Measurements from ENCODE around the gene PLCXD3. TPM values are rescaled to one million over a fixed set of nuclear protein-coding genes. Genes with fewer than 3 reads are reported as not detected.

Gene PLCXD3
- total RNA-seq, 2 experiments from 2014 or later: not detected

DNA sequence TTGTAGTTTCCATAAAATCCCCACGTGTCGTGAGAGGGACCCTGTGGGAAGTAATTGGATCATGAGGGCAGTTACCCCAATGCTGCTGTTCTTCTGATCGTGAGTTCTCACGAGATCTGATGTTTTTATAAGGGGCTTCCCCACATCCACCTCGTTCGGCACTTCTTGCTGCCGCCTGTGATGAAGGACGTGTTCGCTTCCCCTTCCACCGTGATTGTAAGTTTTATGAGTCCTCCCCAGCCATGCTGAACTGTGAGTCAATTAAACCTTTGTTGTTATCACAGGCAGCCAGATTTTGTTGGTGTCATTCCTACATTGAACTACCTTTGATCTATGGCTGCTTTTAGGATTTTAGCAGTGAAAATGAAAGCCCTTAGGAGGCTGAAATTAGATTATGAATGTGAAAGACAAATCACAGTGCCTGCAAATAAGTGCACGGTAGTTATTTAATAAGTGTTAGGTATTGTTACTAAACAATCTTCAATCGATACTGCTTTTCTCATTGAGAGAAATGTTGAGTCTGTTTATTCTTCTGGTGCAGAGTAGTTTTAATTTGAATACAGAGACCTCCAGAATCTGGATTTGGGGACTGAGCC is 229.1 kb downstream of the PLCXD3 start:
- Mint-ChIP-seq H3K4me1 (ENCODE audit: low read depth) (no peaks in the 10 kb centered on the region), H3K9me3 (no peaks in the 10 kb centered on the region), H3K27ac (no peak overlapping the region), H3K36me3 (no peaks in the 10 kb centered on the region), H3K27me3 (no peaks in the 10 kb centered on the region), H3K4me3 (no peak overlapping the region)
- ChIA-PET CTCF (no interaction called here), POLR2A (no interaction called here)
- intact Hi-C loops (cut with micrococcal nuclease): no loop called here
- DNase-seq: no peak

DNA sequence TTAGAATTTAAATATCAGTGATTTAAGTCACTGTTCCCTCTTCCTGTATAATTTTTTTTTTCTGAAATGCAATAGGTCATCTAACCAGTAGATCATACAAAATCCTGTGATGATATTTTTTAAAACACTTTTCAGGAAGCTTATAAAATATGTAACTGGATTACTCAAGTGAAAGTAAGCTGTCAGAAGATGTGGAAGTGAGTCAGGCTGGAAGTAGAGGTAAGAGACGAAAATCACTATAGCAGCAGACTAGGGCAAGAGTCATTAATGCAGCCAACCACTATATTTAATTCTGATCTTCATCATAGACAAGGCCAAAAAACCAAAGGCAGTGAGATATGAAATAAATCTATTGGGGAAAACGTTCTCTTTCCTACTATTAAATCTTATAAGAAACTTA is 231.4 kb downstream of the PLCXD3 start:
- Mint-ChIP-seq H3K4me1 (ENCODE audit: low read depth) (no peaks in the 10 kb centered on the region), H3K27me3 (no peaks in the 10 kb centered on the region), H3K4me3 (no peak overlapping the region), H3K9me3 (no peaks in the 10 kb centered on the region), H3K36me3 (no peaks in the 10 kb centered on the region), H3K27ac (no peak overlapping the region)
- ChIA-PET CTCF (interaction anchor here (0.7 kb wide), 1 partner anchor 44 kb away, joined by 3 read pairs; no protein-coding TSS in a partner anchor), POLR2A (no interaction called here)
- intact Hi-C loops (cut with micrococcal nuclease): no loop called here
- no peak for DNase-seq

- CTCF ChIA-PET: no interaction called here
- H3K9me3 Mint-ChIP-seq: no peaks in the 10 kb centered on the region
- no peak overlapping the region for H3K27ac Mint-ChIP-seq
- intact Hi-C loops (cut with micrococcal nuclease): no loop called here
- H3K36me3 Mint-ChIP-seq: no peaks in the 10 kb centered on the region
- POLR2A ChIA-PET: no interaction called here
- H3K4me3 Mint-ChIP-seq: no peak overlapping the region
- no peak for DNase-seq
- H3K4me1 Mint-ChIP-seq (ENCODE audit: low read depth): no peaks in the 10 kb centered on the region
- no peaks in the 10 kb centered on the region for H3K27me3 Mint-ChIP-seq
These were observed 232.7 kb downstream of the PLCXD3 start for GRCh38 chr5:41277476-41278245.

DNA sequence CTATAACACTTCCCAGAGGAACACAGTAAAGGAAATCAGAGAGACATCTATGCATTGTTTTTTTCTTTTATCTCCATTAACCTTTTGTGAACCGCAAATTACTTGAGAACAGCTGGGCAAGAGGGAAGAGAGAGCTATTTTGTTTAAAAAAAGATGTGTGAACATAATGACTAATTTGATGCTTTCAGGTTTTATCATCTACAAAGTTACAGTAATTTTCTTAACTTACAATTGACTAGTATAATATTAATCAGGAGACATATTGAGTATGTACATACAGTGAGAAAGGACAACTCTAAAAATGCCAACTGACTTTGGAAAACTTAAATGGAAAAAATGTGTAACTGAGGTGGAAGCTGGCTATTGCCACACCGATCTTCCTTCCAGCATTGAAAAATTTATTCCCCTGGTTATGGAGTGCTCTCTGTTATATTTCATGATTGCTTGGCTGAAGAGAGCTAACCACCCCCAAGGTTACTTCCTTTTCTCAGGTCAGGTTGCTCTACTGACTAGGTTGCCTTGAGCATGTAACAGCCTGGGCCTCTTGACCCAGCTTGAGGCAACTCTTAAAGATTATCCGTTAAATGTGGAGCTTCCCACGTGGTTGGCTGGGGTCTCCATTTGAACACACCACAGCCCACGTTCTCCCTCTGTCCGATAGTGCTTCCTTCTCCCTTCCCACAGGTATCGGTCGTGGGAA is 234.4 kb downstream of the PLCXD3 start:
- no peaks in the 10 kb centered on the region for H3K4me1 Mint-ChIP-seq (ENCODE audit: low read depth)
- no peak for DNase-seq
- H3K9me3 Mint-ChIP-seq: no peaks in the 10 kb centered on the region
- no peaks in the 10 kb centered on the region for H3K36me3 Mint-ChIP-seq
- POLR2A ChIA-PET: no interaction called here
- CTCF ChIA-PET: no interaction called here
- intact Hi-C loops (cut with micrococcal nuclease): no loop called here
- no peak overlapping the region for H3K27ac Mint-ChIP-seq
- H3K4me3 Mint-ChIP-seq: no peak overlapping the region
- H3K27me3 Mint-ChIP-seq: no peaks in the 10 kb centered on the region

GRCh38 chr5:41270423-41271251 is 239.8 kb downstream of the PLCXD3 start:
- Mint-ChIP-seq H3K27ac (no peak overlapping the region), H3K4me1 (ENCODE audit: low read depth) (peaks cover 2% of the 10 kb centered on the region), H3K36me3 (no peaks in the 10 kb centered on the region), H3K4me3 (no peak overlapping the region), H3K9me3 (no peaks in the 10 kb centered on the region), H3K27me3 (no peaks in the 10 kb centered on the region)
- POLR2A ChIA-PET: no interaction called here
- no peak for DNase-seq
- CTCF ChIA-PET: interaction anchor here (0.6 kb wide), 1 partner anchor 343 kb away, joined by 3 read pairs; no protein-coding TSS in a partner anchor
- intact Hi-C loops (cut with micrococcal nuclease): loop anchor here (2.0 kb wide), 1 partner anchor 572 kb away; no protein-coding TSS in a partner anchor

DNA sequence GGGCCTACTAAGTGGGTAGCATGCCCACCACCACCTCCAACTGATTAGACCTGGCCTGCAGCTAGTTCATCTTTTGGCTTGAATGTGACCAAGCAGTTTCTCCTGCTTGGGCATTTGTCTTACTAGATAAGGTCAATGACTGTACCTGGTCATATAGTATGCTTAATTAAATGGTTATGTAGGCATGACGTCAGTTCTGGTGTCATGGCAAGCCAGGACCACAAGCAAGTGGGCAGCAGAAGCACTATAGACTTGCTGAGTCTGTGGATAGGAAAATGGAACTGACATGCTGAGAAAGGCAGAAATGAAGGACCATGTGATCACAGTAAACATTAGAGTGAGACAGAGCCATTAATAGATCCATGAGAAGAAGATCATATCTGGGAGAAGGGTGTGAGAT is 241.5 kb downstream of the PLCXD3 start:
- CTCF ChIA-PET: no interaction called here

GRCh38 chr5:41266377-41266776 is 244.0 kb downstream of the PLCXD3 start:
- Mint-ChIP-seq H3K27ac (no peak overlapping the region), H3K9me3 (no peaks in the 10 kb centered on the region), H3K36me3 (no peaks in the 10 kb centered on the region), H3K4me1 (ENCODE audit: low read depth) (peaks cover 2% of the 10 kb centered on the region), H3K4me3 (no peak overlapping the region), H3K27me3 (no peaks in the 10 kb centered on the region)
- intact Hi-C loops (cut with micrococcal nuclease): no loop called here
- POLR2A ChIA-PET: no interaction called here
- CTCF ChIA-PET: no interaction called here
- no peak for DNase-seq

More for the DNA sequence above, 241.5 kb downstream of the PLCXD3 start:
- Mint-ChIP-seq H3K27me3 (no peaks in the 10 kb centered on the region), H3K36me3 (no peaks in the 10 kb centered on the region), H3K27ac (no peak overlapping the region), H3K4me3 (no peak overlapping the region), H3K4me1 (ENCODE audit: low read depth) (peaks cover 2% of the 10 kb centered on the region), H3K9me3 (no peaks in the 10 kb centered on the region)
- intact Hi-C loops (cut with micrococcal nuclease): no loop called here
- DNase-seq: no peak
- POLR2A ChIA-PET: no interaction called here

DNA sequence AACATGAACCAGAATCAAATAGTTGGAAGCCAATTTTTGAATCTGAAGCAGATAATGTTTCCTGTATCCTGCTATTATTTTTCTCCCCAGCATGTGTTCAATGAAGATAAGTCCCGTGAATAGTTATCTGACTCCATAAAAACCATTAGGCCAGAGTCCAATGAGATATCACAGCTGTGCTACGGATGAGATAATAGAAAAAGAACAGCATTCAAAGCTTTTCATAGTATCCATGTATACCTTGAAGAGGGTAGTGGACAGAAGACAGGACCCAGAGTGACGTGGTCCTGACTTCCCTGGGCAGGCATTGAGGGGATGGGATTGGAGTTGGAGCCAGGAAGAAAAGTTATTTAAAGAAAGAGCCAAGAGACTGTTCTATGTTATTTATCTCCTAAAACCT is 246.4 kb downstream of the PLCXD3 start:
- Mint-ChIP-seq H3K36me3 (no peaks in the 10 kb centered on the region), H3K4me3 (no peak overlapping the region), H3K27me3 (no peaks in the 10 kb centered on the region), H3K9me3 (no peaks in the 10 kb centered on the region), H3K4me1 (ENCODE audit: low read depth) (no peaks in the 10 kb centered on the region), H3K27ac (no peak overlapping the region)
- intact Hi-C loops (cut with micrococcal nuclease): no loop called here
- no peak for DNase-seq
- ChIA-PET CTCF (no interaction called here), POLR2A (no interaction called here)

- ChIA-PET POLR2A (no interaction called here), CTCF (no interaction called here)
- no peaks in the 10 kb centered on the region for H3K27me3 Mint-ChIP-seq
- DNase-seq: no peak
- no peaks in the 10 kb centered on the region for H3K9me3 Mint-ChIP-seq
- H3K4me3 Mint-ChIP-seq: no peak overlapping the region
- H3K36me3 Mint-ChIP-seq: no peaks in the 10 kb centered on the region
- intact Hi-C loops (cut with micrococcal nuclease): no loop called here
- H3K27ac Mint-ChIP-seq: no peak overlapping the region
- no peaks in the 10 kb centered on the region for H3K4me1 Mint-ChIP-seq (ENCODE audit: low read depth)
These were observed 247.1 kb downstream of the PLCXD3 start for GRCh38 chr5:41263335-41263734.

Data from activated CD4-positive, alpha-beta memory T cell treated with anti-CD3 and anti-CD28 coated beads for 36 hours (primary cell).